PFSK-1 (cell line): ENCODE data around the gene WDR45B.
A peak's percentile ranks its signal among the peaks of the same experiment; 100 is the strongest.

Source experiments
- FOXP2 ChIP-seq: optimal IDR thresholded peaks from 2 replicates; pipeline ENCODE3; 2011; ENCODE audit warnings: borderline replicate concordance, control low read depth, inconsistent platforms; ENCODE audit not compliant: insufficient read depth; ENCODE audit errors: extremely low read length, extremely low read depth
- POLR2AphosphoS5 ChIP-seq: IDR thresholded peaks from 2 replicates; pipeline ENCODE4 v1.6.1; 2012; ENCODE audit warnings: low read depth, mild to moderate bottlenecking, control low read depth, low read length, moderate library complexity
- SIN3A ChIP-seq: IDR thresholded peaks from 2 replicates; pipeline ENCODE4 v1.6.1; 2012; ENCODE audit warnings: mild to moderate bottlenecking, low read length, moderate library complexity, borderline replicate concordance; ENCODE audit not compliant: insufficient read depth
- TAF1 ChIP-seq: IDR thresholded peaks from 2 replicates; pipeline ENCODE4 v1.6.1; 2012; ENCODE audit warnings: low read length, control low read depth, borderline replicate concordance; ENCODE audit not compliant: insufficient read depth
- TF ChIP-seq, protein P1 (sequence below), 2 experiments: IDR thresholded peaks; 2 replicates each; pipeline versions ENCODE4 v1.6.1 to v1.8.0; 2011 to 2012; ENCODE audit warnings: low read depth in 2 of 2, low read length in 2 of 2, control low read depth in 1 of 2, inconsistent platforms in 1 of 2, mild to moderate bottlenecking in 1 of 2, moderate library complexity in 1 of 2; ENCODE audit not compliant: insufficient read depth in 1 of 2

Gene WDR45B

DNA sequence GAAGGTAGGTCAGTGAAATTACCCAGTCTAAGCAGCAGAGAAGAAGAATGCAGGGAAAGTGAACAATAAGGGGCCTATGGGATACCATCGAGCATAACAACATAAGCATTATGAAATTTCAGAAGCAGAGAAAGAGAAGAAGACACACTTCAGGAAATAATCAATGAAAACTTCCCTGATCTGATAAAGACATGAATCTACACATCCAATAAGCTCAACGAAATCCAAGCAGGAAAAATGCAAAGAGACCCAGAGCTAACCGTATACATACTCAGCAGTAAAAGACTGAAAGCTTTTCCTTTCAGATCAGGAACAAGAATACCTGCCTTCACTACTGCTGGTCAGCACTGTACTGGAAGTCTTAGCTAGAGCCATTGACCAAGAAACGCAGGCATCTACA, 38.6 kb downstream of the WDR45B start:
- TF ChIP-seq, protein P1, sequence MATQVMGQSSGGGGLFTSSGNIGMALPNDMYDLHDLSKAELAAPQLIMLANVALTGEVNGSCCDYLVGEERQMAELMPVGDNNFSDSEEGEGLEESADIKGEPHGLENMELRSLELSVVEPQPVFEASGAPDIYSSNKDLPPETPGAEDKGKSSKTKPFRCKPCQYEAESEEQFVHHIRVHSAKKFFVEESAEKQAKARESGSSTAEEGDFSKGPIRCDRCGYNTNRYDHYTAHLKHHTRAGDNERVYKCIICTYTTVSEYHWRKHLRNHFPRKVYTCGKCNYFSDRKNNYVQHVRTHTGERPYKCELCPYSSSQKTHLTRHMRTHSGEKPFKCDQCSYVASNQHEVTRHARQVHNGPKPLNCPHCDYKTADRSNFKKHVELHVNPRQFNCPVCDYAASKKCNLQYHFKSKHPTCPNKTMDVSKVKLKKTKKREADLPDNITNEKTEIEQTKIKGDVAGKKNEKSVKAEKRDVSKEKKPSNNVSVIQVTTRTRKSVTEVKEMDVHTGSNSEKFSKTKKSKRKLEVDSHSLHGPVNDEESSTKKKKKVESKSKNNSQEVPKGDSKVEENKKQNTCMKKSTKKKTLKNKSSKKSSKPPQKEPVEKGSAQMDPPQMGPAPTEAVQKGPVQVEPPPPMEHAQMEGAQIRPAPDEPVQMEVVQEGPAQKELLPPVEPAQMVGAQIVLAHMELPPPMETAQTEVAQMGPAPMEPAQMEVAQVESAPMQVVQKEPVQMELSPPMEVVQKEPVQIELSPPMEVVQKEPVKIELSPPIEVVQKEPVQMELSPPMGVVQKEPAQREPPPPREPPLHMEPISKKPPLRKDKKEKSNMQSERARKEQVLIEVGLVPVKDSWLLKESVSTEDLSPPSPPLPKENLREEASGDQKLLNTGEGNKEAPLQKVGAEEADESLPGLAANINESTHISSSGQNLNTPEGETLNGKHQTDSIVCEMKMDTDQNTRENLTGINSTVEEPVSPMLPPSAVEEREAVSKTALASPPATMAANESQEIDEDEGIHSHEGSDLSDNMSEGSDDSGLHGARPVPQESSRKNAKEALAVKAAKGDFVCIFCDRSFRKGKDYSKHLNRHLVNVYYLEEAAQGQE (IDR thresholded peaks at IDR 0.05; ENCODE audit: insufficient read depth in 1 of 2, low read depth in 2 of 2, low read length in 2 of 2) = no peak
- no peak for TF ChIP-seq TAF1
- no peak for TF ChIP-seq FOXP2
- no peak for TF ChIP-seq SIN3A
- TF ChIP-seq POLR2AphosphoS5 = no peak

DNA sequence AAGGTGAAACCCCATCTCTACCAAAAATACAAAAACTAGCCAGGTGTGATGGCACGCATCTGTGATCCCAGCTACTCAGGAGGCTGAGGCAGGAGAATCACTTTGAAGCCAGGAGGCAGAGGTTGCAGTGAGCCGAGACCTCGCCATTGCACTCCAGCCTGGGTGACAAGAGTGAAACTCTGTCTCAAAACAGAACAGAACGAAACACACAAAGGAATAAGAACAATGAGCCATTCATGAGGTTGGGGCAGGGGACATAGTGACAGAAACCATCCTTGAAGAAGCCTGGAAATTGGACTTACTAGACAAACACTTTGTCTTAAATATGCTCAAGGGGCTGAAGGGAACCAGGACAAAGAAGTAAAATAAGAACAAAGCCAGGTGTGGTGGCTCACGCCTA, 39.4 kb downstream of the WDR45B start:
- TF ChIP-seq POLR2AphosphoS5 (no peak), FOXP2 (no peak), TAF1 (no peak), SIN3A (no peak)
- TF ChIP-seq, protein P1 (IDR thresholded peaks at IDR 0.05; ENCODE audit: insufficient read depth in 1 of 2, low read depth in 2 of 2, low read length in 2 of 2) = no peak

DNA sequence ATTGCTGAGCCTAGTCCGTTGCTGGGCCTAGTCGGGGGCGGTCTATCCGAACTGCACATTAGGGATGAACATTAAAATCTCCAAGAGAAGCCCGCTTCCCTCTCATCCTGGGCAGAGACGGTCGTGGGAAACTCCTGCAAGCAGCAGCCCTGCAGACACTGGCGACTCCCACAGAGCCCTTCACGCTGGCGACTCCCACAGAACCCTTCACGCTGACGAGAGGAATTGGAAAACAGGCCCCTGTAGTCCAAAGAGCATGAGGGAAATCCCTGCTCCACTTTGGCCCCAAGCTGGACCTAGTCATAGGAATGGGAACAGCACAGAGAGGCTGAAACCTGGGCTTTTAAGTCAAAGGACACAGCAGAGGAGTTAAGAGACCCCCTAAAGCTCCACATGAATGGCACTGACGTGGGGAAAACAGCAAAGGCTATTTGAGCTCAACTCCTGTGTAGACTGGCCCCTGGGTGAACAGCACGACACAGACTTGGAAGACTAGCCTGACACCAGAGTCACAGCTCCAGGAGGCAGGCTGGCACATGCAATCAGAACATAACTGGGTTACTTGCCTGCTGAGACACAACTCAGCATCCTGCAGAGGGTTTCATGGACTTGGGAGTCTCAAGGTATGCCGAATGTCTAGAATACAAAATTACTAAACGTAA, 42.2 kb downstream of the WDR45B start:
- TF ChIP-seq TAF1 = no peak
- TF ChIP-seq POLR2AphosphoS5 = no peak
- no peak for TF ChIP-seq SIN3A
- TF ChIP-seq FOXP2 = no peak
- TF ChIP-seq, protein P1 (IDR thresholded peaks at IDR 0.05; ENCODE audit: insufficient read depth in 1 of 2, low read depth in 2 of 2, low read length in 2 of 2) = no peak

DNA sequence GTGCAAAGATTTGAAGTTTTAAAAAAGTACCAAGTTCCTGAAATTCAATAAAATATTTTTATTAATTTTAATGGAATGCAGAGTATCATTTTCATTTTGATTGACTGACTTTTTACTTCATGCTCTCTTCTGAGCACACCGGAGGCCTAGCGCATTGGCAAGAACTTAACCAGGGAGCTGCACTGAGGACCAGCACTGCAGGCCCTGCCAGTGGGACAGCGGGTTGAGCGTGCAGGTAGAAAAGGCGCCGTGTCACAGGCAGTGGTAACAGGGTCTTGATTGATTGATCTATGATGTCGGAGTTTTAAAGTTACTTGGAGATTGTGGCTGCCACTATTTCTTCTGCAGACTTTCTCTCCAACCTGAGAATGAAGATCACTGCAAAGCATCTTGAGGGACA, 43.7 kb downstream of the WDR45B start:
- TF ChIP-seq, protein P1 (IDR thresholded peaks at IDR 0.05; ENCODE audit: insufficient read depth in 1 of 2, low read depth in 2 of 2, low read length in 2 of 2) = no peak
- TF ChIP-seq FOXP2 (no peak), SIN3A (no peak), POLR2AphosphoS5 (no peak), TAF1 (no peak)

DNA sequence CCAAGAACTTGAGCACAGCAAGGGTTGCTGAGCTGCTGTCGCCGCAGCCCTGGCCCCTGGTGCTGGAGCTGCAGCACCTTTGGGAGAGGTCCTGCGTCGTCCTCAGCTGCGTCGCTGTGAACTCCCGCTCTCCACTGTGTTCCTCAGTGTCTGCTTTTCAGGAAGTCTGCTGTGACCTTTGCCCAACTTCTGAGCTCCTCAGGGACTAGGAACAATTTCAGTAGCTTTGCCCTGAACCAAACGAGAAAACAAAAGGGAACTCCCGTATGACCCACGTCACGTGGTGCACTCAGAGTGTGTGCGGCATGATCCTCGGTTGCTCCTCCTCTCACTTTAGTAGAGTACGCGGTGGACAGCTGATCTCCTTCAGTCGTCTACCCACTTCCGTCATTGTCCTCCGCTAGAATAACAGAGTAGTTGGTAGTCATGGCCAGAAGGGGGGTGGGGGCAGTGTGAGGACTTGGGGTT, 44.2 kb downstream of the WDR45B start:
- no peak for TF ChIP-seq TAF1
- TF ChIP-seq, protein P1 (IDR thresholded peaks at IDR 0.05; ENCODE audit: insufficient read depth in 1 of 2, low read depth in 2 of 2, low read length in 2 of 2) = no peak
- 0 out of 2 replicates have a peak, but pooled peaks have one; percentile 32 for TF ChIP-seq POLR2AphosphoS5
- no peak for TF ChIP-seq FOXP2
